Stimulated activated CD8-positive, alpha-beta memory T cell treated with anti-CD3 and anti-CD28 coated beads, Interleukin-12 subunit alpha, Interleukin-12 subunit beta, amount 100 ng/mL, for 4 hours (primary cell): ENCODE data around the gene ASTL.
"Not testable (repeated sequence)": the region's sequence is repeated elsewhere in the genome, so short reads cannot be mapped to it uniquely, and the experiment has no call there.

Experiments
- DNase-seq: peaks from one replicate; pipeline ENCODE4 v3.0.0-alpha.2; 2020; ENCODE audit warnings: low read depth

Gene ASTL

DNA sequence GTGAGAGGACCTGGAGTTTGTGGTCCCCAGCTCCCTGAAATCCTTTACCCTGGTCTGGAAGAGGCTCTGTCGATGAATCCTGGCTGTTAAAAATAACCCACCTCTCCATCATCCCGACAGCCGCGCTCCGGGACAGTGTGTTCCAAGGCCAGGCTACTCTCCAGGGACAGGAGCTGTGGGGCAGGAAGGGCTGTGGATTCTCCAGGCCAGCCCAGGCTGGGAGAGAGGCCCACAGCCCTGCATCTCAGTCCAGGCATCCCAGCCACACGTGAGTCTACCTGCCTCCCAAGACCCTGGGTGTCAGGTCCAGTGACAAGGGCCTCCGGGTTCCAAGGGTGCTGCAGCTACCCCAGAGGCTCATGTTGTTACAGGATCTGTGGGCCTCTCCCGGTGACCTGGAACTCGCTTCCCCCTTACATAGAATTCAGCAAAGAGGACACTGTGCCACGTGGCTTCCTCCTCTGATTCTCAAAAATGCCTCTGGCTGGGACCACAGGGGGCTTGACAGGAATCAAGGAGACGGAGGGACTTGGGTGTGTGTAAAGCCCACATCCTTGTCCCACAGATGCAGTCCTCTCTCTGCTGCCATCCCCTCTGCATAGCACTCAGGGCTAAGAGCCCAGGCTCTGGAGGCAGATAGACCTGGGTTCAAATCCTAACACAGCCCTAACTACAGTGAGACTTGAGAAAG lies 39.3 kb downstream of the ASTL start:
- no peak for DNase-seq

DNA sequence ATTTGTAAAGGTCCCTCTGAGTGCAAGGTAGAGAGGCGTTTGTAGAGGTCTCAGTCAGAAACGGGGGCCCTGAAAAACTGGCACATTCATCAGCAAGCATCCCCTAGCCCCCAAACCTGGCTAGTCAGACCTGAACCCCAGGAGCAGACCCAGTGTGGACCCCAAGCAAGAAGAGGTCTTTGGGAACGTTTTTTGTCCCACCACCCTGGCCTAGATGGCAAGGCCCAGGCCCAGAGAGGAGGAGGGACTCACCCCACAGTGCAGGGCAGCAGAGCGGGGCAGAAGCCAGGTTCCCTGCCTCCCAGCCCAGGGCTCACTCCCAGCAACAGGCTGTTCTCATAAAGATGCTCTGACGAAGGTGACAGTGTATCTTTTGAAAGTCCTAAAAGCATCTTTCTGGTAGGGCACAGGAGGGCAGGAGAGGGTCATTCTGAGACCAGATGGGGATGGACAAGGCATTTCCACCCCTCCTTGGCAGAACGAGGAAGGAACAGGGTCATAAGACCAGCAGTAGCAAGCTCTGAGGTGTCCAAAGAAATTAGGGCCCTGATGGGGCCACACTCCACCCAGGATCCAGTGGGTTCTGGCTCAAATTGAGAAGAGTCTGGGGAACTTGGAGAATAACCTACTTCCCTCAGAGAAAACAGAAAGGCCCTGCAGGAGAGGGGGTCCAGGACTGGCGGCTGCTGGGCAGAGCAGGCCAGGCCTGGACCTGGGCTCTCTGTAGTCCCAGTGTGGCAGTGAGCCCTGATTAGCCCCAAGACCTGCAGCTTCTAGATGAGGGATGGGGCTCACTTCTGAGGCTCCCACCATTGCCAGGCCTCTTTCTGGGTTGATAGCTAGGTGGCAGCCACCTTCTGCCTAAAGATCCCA lies 40.1 kb downstream of the ASTL start:
- no peak for DNase-seq

DNA sequence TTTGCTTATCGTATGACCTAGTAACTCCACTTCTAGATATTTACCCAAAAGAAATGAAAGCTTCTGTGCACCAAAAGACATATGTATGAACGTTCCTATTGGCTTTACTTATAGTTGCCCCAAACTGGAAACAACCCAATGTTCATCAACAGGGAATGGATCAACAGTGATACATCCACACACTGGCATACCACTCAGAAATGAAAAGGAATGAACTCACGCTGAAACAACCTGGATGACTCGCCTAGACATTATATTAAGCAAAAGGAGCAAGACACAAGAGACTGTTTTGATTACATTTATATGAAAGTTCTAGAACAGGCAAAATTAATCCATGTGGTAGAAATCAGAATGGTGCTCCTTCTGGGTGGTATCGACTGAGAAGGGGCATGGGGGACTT lies 40.9 kb downstream of the ASTL start:
- DNase-seq = no peak

DNA sequence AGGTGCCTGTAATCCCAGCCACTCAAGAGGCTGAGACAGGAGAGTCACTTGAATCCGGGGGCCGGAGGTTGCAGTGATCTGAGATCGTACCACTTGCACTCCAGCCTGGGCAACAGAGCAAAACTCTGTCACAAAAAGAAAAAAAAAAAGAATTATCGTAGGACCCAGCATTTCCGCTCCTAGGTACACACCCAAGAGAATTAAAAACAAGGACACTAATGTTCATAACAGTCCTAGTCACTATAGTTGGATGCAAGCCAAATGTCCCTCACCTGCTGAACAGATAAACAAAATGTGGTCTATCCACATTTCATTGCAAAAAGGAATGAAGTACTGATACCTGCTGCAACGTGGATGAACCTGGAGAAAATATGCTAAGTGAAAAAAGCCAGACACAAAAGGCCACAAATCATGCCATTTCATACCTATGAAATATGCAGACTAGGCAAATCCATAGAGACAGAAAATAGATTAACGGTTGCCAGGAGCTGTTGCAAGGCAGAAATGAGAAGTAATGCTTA lies 43.1 kb downstream of the ASTL start:
- no peak for DNase-seq

DNA sequence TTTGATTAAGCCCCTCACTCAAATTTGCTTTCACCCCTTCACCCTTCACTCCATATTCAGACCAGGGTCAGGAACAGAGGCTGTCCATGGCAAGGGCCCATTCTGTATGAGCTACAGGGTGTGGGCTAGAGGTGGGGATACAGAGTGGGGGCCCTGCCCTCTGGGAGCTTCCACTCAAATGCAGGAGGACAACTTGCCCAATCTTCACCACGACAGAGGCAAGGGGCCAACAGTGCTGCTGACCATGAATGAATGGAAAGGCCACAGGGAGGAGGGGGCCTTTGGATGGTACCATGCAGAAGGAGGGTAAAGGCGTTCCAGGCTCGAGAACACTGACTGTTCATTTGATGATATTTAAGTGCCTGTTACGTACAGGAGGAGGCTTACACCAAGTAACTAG lies 44.8 kb downstream of the ASTL start:
- DNase-seq = no peak

DNA sequence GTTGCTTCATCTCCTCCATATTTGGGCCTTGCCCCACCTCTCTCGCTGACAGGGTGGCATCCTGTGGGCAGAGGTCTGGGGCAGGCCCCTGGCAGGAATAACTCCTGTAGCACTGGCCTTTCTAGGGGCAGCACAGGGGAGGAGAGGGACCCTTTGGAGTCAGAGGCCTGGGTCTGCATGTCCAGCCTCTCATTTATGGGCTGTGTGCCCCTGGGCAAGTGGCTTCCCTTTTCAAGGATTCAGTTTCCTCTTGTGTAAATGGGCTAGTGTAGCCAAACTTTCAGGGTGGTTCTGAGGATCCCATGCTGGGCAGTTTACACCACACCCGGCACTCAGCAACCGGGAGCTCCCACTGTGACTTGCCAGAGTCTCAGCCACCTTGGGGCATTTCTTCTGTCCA lies 45.4 kb downstream of the ASTL start:
- no peak for DNase-seq

DNA sequence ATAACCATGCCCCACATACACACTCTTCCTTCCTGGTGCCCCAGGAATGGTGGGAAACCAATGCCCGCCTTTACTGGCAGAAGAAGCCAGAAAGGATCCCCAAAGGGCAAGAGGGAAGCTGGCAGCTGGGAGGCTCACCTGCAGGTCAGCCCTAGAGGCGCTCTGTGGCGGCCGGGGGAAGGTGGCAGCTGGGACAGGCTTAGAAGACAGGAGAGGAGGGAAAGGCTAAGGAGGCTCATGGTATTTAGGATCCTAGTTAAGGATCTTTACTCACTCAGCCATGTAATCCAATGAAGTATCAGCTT lies 45.8 kb downstream of the ASTL start:
- DNase-seq = no peak

DNA sequence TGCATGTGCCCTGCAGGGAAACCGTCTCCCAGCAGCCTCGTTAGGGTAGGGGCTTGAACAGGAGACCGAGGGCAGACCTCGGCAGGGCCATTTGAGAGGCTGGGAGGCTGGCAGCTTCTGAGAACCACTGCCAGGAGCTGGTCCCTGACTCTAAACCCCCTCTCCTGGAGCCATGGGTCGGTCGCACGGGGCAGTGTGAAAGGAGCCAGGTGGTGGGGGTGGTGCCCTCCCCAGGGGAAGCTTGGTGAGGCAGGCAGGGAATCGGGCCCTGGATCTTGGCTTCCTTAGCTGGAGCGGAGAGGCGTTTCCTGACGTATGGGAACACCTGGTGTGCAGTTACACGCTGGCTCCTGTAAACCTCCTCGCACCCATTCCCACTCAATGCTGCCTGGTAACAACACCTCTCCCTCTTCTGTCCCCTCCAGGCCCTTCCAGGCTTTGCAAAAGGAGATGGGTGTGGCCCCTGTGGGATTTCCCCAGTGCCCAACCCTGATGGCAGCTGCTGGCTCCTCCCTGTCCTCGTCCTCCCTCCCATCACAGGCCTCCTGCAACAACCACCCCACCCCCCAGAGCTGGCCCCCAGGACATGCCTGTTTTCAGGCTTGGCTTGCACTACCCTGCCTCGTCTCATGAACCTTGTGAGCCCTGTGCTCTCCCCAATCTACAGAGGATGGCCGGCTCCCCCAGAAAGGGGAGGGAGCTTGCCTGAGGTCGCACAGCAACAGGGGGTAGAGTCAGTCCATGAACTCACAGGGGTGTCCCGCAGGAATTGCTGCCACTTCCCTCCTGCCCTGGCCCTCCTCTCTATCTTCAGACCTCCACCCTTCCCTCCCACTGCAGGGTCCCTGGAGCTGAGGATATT lies 46.4 kb downstream of the ASTL start:
- DNase-seq = no peak

DNA sequence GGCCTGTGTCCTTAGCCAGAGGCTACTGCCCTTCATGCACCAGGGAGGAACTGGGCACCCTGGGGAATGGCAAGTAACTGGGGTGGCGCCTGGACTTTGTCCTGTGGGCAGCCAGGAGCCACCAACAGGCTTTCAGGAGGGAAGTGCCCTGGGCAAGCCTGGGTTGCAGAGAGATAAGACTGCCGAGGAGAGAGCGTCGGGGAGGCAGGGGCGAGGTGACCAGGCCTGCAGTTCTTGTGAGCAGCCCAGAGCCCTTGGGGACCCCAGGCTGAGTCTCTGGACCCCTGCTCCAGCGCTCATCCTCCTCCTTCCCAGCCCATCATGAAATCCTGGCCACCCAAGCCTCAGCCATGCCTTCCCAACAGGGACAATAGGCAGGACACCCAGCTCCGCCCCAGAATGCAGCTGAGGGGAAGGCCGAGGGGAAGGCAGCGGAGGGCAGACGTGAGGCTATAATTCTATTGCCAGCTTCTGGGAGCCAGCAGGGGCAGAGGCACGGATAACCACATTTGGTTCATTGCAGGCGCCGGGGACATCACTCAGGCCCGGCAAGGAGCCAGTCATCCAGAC lies 47.1 kb downstream of the ASTL start:
- DNase-seq = no peak

DNA sequence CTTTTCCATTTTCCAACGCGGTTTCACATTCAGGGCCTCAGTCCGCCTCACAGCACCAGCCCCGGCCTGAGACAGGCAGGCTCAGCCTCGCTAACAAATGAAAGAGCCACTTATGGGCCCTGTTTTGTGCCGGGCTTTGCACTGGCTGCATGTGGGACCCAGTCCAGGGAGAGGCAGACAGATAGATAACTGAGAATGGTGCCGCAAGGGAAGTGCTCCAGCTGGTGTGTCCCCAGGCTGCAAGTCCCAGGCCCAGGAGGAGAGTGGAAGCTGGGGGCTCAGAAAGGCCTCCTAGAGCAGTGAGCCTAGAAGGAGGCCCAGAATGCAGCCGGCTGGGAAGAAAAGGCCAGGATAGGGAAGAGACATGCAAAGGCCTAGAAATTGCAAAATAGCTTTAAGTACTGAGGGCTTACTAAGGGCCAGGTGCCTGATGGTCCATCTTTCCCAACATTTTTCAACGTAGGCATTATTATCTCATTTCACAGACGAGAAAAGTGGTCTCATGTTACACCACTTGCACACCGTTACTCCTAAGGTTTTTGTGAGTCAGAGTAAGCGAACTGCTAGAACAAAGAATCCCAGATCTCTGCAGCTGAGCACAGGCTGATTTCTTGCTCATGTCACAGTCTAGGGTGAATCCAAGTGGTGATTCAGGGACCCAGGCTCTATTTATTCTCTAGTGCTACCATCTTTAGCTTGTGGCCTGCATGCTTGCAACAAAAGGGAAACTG lies 47.9 kb downstream of the ASTL start:
- DNase-seq = no peak

DNA sequence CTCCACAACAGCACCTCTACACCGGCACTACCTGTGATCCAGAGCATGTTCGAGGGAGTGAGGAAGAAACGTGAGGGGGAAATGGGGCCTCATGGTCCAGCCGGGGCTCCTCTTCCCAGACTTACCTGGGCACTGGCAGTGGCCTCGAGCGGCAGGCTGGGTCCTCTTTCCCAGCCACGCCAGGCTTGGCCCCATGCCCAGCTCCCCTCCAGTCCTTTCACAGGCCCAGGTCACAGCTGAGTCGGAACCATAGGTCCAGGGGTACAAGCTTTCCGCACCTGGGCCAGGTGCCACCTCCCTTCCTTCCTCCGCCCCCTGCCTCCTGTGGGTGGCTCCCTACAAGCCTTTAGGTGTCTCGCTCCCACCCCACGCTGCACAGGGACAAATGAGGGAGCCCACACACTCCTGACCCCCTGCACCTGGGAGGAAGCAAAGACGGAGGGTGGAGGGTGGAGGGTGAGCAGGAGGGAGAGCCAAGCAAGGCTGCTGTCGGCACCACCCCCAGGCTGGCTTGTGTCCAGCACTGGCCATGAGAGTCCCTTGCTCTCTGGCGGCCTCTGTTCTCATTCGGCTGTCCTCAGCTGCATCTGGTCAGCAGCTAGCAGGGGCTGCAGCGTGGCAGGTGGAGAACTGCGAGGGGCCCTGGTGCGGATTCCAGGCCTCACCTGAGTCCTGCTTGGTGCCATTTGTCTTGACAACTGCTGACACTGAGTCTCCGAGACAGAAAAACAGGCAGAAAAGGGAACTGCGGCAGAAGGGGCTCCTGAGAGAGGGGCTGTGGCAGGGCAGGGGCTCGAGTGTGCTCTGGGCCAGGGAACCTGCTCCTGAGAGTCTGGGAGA lies 48.7 kb downstream of the ASTL start:
- DNase-seq = no peak

DNA sequence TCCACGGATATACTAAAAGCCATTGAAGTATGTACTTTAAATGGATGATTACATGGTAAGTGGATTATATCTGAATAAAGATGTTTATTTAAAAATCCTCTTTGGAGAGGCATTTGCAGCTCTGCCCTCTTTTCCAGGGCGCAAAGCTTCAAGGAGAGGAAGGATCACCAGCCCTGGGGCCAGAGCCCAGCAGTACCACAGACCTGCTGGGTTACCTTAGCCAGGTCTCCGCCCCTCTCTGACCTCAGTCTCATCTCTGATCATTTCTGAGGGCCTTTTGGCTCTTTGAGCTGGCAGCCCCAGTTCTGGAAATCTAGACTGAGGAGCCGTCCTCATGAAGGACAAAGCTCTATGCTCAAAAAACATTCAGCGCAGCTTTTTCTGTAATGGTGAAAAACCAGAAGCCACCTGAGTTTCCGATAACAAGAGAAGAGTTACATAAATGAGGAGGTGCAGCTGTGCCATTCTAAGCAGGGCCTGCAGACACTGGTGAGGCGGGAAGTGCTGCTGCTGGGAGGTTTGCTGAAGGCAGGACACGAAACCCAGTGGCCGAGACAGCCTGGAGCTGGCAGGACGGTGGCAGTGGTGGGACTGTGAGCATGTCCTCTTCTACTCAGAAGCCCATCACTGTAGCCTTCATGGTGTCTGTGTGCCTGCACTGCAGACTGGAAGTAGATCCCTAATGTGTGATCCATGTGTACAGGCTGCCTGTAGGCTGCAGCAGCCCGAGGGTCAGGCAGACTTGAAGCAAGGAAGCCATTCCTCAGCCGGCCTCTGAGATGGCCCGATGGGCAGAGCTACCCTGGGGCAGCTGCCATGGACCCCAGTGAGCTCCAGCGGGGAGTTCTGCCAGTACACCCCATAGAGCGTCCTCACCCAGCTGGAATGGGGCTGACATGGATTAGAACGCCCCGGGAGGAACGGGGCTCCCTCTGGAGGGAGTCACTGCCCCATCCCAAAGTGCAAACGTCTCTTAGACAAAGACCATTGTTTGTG lies 49.7 kb downstream of the ASTL start:
- DNase-seq = no peak

DNA sequence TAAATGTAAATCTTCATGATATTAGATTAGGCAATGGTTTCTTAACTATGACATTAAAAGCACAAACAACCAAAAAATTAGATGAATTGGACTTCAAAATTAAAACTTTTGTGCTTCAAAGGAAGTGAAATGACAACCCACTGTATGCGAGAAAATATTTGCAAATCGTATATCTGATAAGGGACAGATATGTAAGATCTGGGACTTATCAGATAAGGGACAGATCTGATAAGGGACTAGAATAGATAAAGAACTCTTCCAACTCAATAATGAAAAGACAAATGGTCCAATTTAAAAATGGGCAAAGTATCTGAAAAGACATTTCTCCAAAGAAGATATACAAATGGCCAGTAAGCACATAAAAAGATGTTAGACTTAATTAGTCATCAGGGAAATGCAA lies 51.2 kb downstream of the ASTL start:
- DNase-seq = no peak

DNA sequence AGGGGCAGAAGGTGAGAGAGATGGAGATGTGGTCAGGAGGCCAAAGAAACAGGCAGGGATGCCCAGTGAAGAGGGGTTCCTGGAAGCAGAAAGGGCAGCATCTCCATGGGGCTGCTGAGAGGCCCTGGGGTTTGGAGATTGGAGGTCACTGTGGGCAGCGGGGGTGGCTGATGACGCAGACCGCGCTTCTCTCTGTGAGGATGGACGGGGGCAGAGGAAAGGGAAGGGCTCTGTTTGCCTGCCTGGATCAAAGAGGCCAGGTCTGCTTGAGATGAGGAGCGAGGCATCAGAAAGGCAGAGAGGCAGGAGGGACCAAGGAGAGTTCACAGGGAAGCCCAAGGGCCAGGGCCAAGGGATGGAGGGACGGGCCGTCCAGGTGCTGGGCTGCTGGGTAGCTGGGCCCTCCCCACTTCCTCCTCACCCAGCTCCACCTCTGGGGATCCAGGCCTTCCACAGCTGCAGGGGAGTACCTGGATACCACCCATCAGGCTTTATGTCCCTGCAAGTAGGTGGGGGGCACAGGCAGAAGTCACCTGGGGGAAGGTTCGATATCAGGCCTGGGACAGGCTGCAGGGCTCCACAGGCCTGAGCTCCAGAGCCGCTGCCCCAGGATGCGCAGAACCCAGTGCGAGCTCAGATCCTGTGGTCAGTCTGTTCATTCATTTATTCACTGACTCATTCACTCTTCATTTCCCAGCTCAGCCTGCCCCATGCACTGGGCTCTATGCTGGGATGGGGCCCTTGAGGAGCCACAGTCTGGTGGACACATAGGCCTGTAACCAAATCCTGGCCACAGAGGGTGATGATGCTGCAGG lies 52.6 kb downstream of the ASTL start:
- DNase-seq = no peak

DNA sequence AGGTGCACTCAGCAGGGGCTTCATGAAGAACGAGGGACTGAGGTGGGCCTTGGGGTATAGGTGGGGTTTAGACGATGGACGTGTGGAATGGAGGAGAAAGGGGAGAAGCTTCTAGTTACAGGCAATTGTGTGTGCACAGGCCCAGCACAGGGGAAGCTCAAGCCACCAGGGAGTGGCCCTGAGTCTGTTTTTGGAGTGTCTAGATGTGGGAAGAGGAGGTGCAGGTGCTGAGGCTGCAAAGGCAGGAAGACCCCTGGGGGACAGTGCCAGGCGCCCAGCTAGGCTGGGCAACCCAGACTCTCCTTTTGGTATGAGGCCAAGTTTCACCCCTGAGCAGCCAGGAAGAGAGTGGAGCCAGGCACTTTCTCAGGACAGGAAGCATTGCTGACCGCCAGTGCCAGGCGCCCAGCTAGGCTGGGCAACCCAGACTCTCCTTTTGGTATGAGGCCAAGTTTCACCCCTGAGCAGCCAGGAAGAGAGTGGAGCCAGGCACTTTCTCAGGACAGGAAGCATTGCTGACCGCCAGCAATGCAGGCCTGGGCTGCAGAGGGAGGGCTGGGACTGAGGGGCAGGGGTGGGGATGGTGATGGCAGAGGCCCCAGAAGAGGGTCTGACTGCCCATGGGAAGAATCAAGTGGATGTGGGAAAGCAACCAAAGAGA lies 53.3 kb downstream of the ASTL start:
- not testable (repeated sequence) for DNase-seq

DNA sequence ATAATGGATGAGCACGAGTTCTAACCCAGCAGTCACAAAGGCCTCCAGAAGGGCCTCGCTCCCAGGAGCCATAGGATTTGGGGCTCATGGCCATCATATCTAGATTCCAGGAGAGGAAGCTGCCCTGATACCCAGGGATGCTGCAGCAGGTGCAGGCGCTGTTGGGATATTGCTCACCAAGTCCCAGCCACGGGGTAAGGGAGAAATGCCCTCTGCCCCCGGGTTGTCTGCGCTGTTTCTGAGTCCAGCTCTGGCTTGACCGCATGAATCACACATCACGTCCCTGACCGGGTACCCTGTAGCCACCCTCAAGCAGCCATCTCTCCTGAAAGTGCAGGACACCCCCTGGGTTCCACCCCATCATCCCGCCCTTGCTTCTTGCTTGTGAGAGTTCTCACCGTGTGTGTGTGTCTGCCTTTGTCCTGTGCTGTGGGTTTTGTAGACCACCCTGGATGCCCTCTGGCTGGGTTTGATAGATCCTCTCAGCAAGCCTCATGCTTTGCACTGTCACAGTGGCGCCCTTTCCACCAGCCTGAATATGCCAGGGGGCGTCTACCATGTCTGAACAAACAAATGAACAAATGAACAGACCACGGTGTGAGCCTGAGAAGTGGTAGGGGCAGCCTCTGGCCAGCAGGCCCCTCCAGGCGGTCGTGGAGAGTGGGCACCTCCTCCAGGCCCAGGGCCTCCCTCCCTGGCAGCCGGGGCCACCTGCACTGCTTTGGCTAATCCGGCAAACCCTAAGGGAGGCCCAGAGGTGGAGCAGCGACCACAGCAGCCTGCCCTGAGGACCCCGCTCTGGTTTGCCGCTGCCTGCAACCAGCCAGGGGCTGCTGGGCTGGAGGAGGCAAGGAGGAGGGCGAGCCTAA lies 54.1 kb downstream of the ASTL start:
- DNase-seq = no peak
